Right lobe of liver (tissue), 6 donors: ENCODE measurements around the gene MAPKAP1. TPM values are rescaled to one million over a fixed set of nuclear protein-coding genes. Genes with fewer than 3 reads are reported as not detected.

Source experiments
- ATAC-seq, 4 donors: fragments of 200-7000 bp; cut with Tn5 transposase; one replicate each; pipeline ENCODE4 v1.9.1; 2020; ENCODE audit warnings: mild to moderate bottlenecking in 4 of 4, moderate library complexity in 4 of 4
- DNase-seq, 3 donors: peaks; one replicate each; pipeline ENCODE4 v3.0.0-alpha.2; 2020
- H3K27ac ChIP-seq, 3 donors: fragments of 200-600 bp; one replicate each; pipeline ENCODE4 v1.8.0; 2022
- H3K27me3 ChIP-seq, 2 donors: fragments of 200-600 bp; one replicate each; pipeline ENCODE4 v1.8.0; 2022
- H3K36me3 ChIP-seq, 4 donors: fragments of 200-600 bp; sonication (generic) in 1 of 4; one replicate each; pipeline versions ENCODE4 v1.5.1 to v1.8.0; 2017 to 2022; ENCODE audit warnings: control low read depth in 1 of 4
- H3K4me1 ChIP-seq, 4 donors: fragments of 200-600 bp; sonication (generic) in 1 of 4; one replicate each; pipeline versions ENCODE4 v1.5.1 to v1.8.0; 2017 to 2022; ENCODE audit warnings: control low read depth in 1 of 4
- H3K4me3 ChIP-seq, 3 donors: fragments of 200-600 bp; one replicate each; pipeline ENCODE4 v1.8.0; 2022
- H3K9me3 ChIP-seq, 4 donors: fragments of 200-600 bp; sonication (generic) in 1 of 4; one replicate each; pipeline versions ENCODE4 v1.5.1 to v1.8.0; 2017 to 2022; ENCODE audit warnings: control low read depth in 1 of 4
- POLR2A ChIP-seq: fragments of 450-650 bp; IDR thresholded peaks from one replicate; pipeline ENCODE4 v1.6.1; 2017; ENCODE audit warnings: antibody characterized with exemption, mild to moderate bottlenecking
- WGBS: methylation state at CpG from one replicate; pipeline ENCODE4 v1.1.6; 2018; ENCODE audit warnings: low coverage, low lambda C conversion rate; ENCODE audit not compliant: insufficient coverage; ENCODE audit errors: missing lambda C conversion rate; 5-methylcytosine and 5-hydroxymethylcytosine counted together
- intact Hi-C, 2 donors: fragments of 100-400 bp; cut with DNase I; formaldehyde crosslinking; loops; one replicate each; pipeline versions ENCODE4 v1.11.2 to v1.14.1; 2022
- total RNA-seq, 6 experiments: library from RNA; depleted of rRNA in 2 of 6; stranded (reverse); fragments of >200 nt in 2 of 6; fragmentation: NEBNext Ultra II Directional in 3 of 6; extraction: Animal tissue kit (Norgen Biotek cat#: 25700) in 3 of 6; gene quantifications; one replicate each; pipeline versions ENCODE4 v1.1.0 to v1.2.4, GENCODE V29; 2016 to 2023
- TF ChIP-seq, protein P1 (sequence below), 4 donors: fragments of 200-600 bp in 3 of 4; fragments of 450-650 bp in 1 of 4; IDR thresholded peaks; one replicate each; pipeline versions ENCODE4 v1.5.1 to v1.8.0; 2016 to 2022; ENCODE audit warnings: antibody characterized with exemption in 4 of 4, mild to moderate bottlenecking in 2 of 4
- donor health status: DM: no; HTN: yes; CAD: no.
- donor health status: DM: no; HTN: no; CAD: no.
- donor health status: DM: no; HTN: no; CAD: no.
- donor health status: DM: no; HTN: yes; CAD: no.
- donor health status: DM: no; HTN: yes; CAD: no.

The MAPKAP1 gene
- total RNA-seq, 6 experiments from 2014 or later = 29.6 to 53.2 (median 48.3) TPM

DNA sequence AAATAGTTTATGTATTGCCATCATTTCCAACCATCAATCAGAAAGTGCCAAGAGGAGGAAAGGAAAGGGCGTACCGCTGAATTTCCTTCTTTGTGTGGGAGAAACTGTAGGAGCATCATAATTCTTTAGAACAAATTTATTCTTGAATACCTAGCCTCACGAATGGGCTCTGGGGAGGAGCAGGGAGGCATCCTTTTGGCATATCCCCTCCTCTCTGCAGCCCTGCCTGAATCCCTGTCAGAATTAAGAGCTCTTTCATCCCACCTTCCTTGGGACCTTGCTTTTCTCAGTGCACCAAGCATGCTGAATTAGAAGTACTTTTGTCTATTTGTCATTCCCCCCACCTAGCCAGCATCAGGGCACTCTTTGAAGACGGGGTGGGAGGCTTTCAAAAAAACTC lies 189.4 kb downstream of the MAPKAP1 start:
- no peak for TF ChIP-seq POLR2A
- TF ChIP-seq, protein P1, sequence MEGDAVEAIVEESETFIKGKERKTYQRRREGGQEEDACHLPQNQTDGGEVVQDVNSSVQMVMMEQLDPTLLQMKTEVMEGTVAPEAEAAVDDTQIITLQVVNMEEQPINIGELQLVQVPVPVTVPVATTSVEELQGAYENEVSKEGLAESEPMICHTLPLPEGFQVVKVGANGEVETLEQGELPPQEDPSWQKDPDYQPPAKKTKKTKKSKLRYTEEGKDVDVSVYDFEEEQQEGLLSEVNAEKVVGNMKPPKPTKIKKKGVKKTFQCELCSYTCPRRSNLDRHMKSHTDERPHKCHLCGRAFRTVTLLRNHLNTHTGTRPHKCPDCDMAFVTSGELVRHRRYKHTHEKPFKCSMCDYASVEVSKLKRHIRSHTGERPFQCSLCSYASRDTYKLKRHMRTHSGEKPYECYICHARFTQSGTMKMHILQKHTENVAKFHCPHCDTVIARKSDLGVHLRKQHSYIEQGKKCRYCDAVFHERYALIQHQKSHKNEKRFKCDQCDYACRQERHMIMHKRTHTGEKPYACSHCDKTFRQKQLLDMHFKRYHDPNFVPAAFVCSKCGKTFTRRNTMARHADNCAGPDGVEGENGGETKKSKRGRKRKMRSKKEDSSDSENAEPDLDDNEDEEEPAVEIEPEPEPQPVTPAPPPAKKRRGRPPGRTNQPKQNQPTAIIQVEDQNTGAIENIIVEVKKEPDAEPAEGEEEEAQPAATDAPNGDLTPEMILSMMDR (IDR thresholded peaks at IDR 0.05) = no peak
- Histone ChIP-seq H3K4me3 (no peak overlapping the region), H3K9me3 (no peaks in the 10 kb centered on the region), H3K4me1 (peaks cover 0 to 20% (median 2%) of the 10 kb centered on the region in 4 donors), H3K36me3 (no peaks in the 10 kb centered on the region), H3K27me3 (no peaks in the 10 kb centered on the region), H3K27ac (no peak overlapping the region)
- DNase-seq (no peak), ATAC-seq (no peak)
- intact Hi-C loops = no loop called here
- 88% methylated on average over 4 of the region's 4 CpGs for WGBS

DNA sequence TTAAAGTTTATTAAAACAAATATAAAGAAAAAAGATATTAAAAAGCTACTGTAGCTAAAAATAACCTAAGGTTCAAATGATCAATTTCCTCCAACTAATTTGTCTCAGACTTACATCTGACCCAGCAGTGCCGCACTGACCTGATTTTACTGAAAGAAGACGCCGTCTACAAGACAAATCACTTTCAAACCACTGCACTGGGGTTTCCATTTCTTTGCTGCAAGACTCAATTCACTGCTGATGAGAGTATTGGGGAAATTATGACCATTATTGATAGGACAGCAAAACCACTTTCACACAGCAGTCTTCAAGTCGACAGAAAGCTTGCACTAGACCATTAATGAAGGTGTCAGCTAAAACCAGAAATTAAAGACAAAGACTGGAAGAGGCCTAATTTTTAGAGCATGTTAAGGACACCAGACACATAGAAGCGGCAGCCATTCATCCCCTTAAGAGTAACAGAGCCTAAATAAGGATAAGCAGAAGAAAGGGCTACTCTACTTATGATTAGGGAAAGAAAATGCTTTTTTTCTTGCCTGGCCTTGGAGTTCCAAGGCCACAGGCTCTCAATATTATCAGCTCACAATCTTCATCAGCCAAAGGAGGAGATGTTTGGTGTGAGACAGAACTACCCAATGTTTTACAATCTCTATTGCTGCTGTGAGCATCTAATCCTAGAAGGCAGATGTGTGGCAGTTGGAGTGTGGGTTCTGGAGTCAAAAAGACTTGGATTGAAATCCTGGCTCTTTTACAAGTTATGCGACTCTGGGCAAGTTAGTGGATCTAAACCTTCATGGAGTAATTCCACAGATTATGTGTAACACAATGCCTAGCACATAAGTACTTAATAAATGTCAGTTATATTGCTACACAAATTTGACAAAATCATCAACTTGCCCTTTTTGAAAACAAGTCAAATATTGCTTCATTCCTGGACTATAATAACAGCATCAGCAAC lies 190.7 kb downstream of the MAPKAP1 start:
- H3K4me3 ChIP-seq = no peak overlapping the region
- no peaks in the 10 kb centered on the region for H3K9me3 ChIP-seq
- peaks cover 0 to 20% (median 2%) of the 10 kb centered on the region in 4 donors for H3K4me1 ChIP-seq
- WGBS = 91% methylated on average over 6 of the region's 6 CpGs
- intact Hi-C loops = no loop called here
- DNase-seq = no peak
- H3K36me3 ChIP-seq = no peaks in the 10 kb centered on the region
- H3K27ac ChIP-seq = no peak overlapping the region
- ATAC-seq = no peak
- H3K27me3 ChIP-seq = no peaks in the 10 kb centered on the region
- no peak for TF ChIP-seq POLR2A
- TF ChIP-seq, protein P1 (IDR thresholded peaks at IDR 0.05) = no peak

DNA sequence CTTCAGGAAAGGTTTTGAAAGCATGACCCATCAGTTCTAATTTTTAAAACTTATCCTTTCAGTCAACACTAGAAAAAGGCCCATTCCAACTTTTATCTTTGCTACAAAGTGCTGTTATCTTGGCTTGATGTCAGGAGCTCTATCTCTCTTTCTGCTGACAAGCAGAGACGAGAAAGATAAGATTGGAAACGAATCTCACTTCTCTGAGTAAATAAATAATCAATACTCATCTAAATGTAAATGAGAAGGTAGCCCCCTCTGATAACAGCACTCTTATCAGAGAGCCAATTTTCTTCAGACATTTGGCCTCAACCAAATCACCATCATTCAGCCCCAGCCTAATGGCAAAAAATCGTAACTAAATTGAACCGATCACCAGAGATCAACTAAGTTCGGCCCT lies 191.7 kb downstream of the MAPKAP1 start:
- Histone ChIP-seq H3K27me3 (no peaks in the 10 kb centered on the region), H3K27ac (no peak overlapping the region), H3K4me3 (no peak overlapping the region), H3K36me3 (no peaks in the 10 kb centered on the region), H3K9me3 (no peaks in the 10 kb centered on the region), H3K4me1 (peaks cover 0 to 20% (median 2%) of the 10 kb centered on the region in 4 donors)
- no peak for TF ChIP-seq POLR2A
- TF ChIP-seq, protein P1 (IDR thresholded peaks at IDR 0.05) = no peak
- ATAC-seq = peak in 1 of 4 donors; percentile 27
- 50% methylated on average over 5 of the region's 5 CpGs for WGBS
- intact Hi-C loops = no loop called here
- no peak for DNase-seq

DNA sequence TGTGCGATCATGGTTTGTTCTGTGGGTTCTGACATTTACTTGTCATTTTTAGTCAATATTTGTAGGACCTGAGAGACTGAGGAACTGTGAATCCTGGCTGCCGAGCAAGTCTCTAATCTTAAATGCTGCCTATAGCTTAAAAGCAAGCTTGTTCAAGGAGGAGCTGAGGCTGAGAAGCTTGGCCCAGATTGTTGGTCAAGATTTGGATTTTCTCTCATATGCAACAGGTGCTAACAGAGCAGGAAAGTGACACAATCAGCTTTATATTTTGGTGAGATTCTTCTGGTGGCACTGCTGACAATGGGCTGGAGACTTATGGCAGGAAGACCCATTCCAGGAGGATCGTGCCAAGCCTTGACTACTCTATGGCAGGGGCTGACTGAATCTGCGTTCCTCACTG lies 192.5 kb downstream of the MAPKAP1 start:
- no peaks in the 10 kb centered on the region for H3K36me3 ChIP-seq
- H3K27ac ChIP-seq = peak overlapping the region in 1 of 3 donors; percentile 58
- intact Hi-C loops = no loop called here
- ATAC-seq = no peak
- 81% methylated on average over 3 of the region's 4 CpGs for WGBS
- TF ChIP-seq, protein P1 (IDR thresholded peaks at IDR 0.05) = no peak
- TF ChIP-seq POLR2A = no peak
- no peak overlapping the region for H3K4me3 ChIP-seq
- H3K27me3 ChIP-seq = no peaks in the 10 kb centered on the region
- H3K9me3 ChIP-seq = no peaks in the 10 kb centered on the region
- H3K4me1 ChIP-seq = peaks cover 0 to 20% (median 2%) of the 10 kb centered on the region in 4 donors
- DNase-seq = no peak
